Activated CD8-positive, alpha-beta memory T cell treated with anti-CD3 and anti-CD28 coated beads, Interleukin-2, amount 10 ng/mL, durations not matched to agents 7 days and 5 days (primary cell): Measurements from ENCODE around the gene ISLR. TPM values are rescaled to one million over a fixed set of nuclear protein-coding genes. Genes with fewer than 3 reads are reported as not detected.

Source experiments
- ATAC-seq: fragments of 150-1000 bp; cut with Tn5 transposase; one replicate; pipeline ENCODE4 v1.10.0; 2021; ENCODE audit warnings: moderate library complexity
- CTCF ChIA-PET: fragments of 350-600 bp; sonication (Branson Sonifier 250); formaldehyde crosslinking; loops from one replicate; lab custom pipeline; 2021; ENCODE audit warnings: antibody characterized with exemption; lab: Charles Lee
- DNase-seq: peaks from one replicate; pipeline ENCODE4 v3.0.0-alpha.2; 2020
- H3K27ac Mint-ChIP-seq: one replicate; pipeline ENCODE4 v1.8.0; 2021; ENCODE audit warnings: mild to moderate bottlenecking, mixed read lengths
- H3K27me3 Mint-ChIP-seq: one replicate; pipeline ENCODE4 v1.8.0; 2021; ENCODE audit warnings: mixed read lengths
- H3K36me3 Mint-ChIP-seq: one replicate; pipeline ENCODE4 v1.8.0; 2021; ENCODE audit warnings: mild to moderate bottlenecking, mixed read lengths
- H3K4me1 Mint-ChIP-seq: one replicate; pipeline ENCODE4 v1.8.0; 2021; ENCODE audit warnings: mixed read lengths
- H3K4me3 Mint-ChIP-seq: one replicate; pipeline ENCODE4 v1.8.0; 2021; ENCODE audit warnings: mild to moderate bottlenecking, moderate library complexity, mixed read lengths
- H3K9me3 Mint-ChIP-seq: one replicate; pipeline ENCODE4 v1.8.0; 2022; ENCODE audit warnings: low read depth, mixed read lengths
- total RNA-seq, 2 experiments: library from RNA; stranded (reverse); gene quantifications; one replicate each; pipeline ENCODE4 v1.2.3, GENCODE V29; 2021

Gene ISLR
- total RNA-seq, 2 experiments from 2014 or later: not detected

GRCh38 chr15:74222240-74223119 is 49.0 kb downstream of the ISLR start:
- H3K4me3 Mint-ChIP-seq: no peak overlapping the region
- peaks cover 52% of the 10 kb centered on the region for H3K27me3 Mint-ChIP-seq
- no peaks in the 10 kb centered on the region for H3K9me3 Mint-ChIP-seq
- H3K27ac Mint-ChIP-seq: no peak overlapping the region
- DNase-seq: no peak
- CTCF ChIA-PET: no interaction called here
- no peak for ATAC-seq
- H3K36me3 Mint-ChIP-seq: no peaks in the 10 kb centered on the region
- no peaks in the 10 kb centered on the region for H3K4me1 Mint-ChIP-seq

- Mint-ChIP-seq H3K9me3 (no peaks in the 10 kb centered on the region), H3K27ac (no peak overlapping the region), H3K4me3 (no peak overlapping the region), H3K27me3 (peaks cover 59% of the 10 kb centered on the region), H3K4me1 (no peaks in the 10 kb centered on the region), H3K36me3 (no peaks in the 10 kb centered on the region)
- DNase-seq: no peak
- ATAC-seq: no peak
- CTCF ChIA-PET: no interaction called here
Measured at GRCh38 chr15:74225928-74226327, 52.4 kb downstream of the ISLR start.

Other genes starting within 250 kb of the ISLR start
- 1 to 10 TPM; 1.8 to 8.6 TPM for gene LOXL1, start 247.2 kb upstream of the ISLR start, total RNA-seq
- gene STOML1, start 181.4 kb upstream of the ISLR start, total RNA-seq: 1 to 10 TPM; 7.9 to 8.6 TPM
- 100 to 1,000 TPM; 104 to 152 TPM for gene PML, start 179.0 kb upstream of the ISLR start, total RNA-seq
- gene GOLGA6A, start 91.2 kb upstream of the ISLR start, total RNA-seq: not detected
- under 1 TPM; 0.14 to 0.20 TPM for gene ISLR2, start 43.1 kb upstream of the ISLR start, total RNA-seq
- gene STRA6, start 29.1 kb downstream of the ISLR start, total RNA-seq: 1 to 10 TPM in 1 of 2 experiments, not detected in 1; 1.3 TPM
- gene CCDC33, start 62.6 kb downstream of the ISLR start, total RNA-seq: not detected
- under 1 TPM in 1 of 2 experiments, not detected in 1; 0.55 TPM for gene CYP11A1, start 193.9 kb downstream of the ISLR start, total RNA-seq